Lower lobe of right lung (tissue), 2 donors: Measurements from ENCODE around the gene EXOC4. TPM values are rescaled to one million over a fixed set of nuclear protein-coding genes. Genes with fewer than 3 reads are reported as not detected.

Source experiments
- ATAC-seq, 2 donors: fragments of 200-7000 bp; cut with Tn5 transposase; one replicate each; pipeline ENCODE4 v1.9.1; 2020 to 2022; ENCODE audit warnings: mild to moderate bottlenecking in 2 of 2, moderate library complexity in 2 of 2
- DNase-seq: peaks from one replicate; pipeline ENCODE4 v3.0.0-alpha.2; 2020
- H3K27ac ChIP-seq: fragments of 200-600 bp; one replicate; pipeline ENCODE4 v1.8.0; 2022
- H3K27me3 ChIP-seq: fragments of 200-600 bp; one replicate; pipeline ENCODE4 v1.8.0; 2022; ENCODE audit warnings: low read depth
- H3K36me3 ChIP-seq: fragments of 200-600 bp; one replicate; pipeline ENCODE4 v1.8.0; 2022; ENCODE audit warnings: mild to moderate bottlenecking
- H3K4me1 ChIP-seq: fragments of 200-600 bp; one replicate; pipeline ENCODE4 v1.8.0; 2022
- H3K4me3 ChIP-seq: fragments of 200-600 bp; one replicate; pipeline ENCODE4 v1.8.0; 2022; ENCODE audit warnings: mild to moderate bottlenecking
- H3K9me3 ChIP-seq: fragments of 200-600 bp; one replicate; pipeline ENCODE4 v1.8.0; 2022
- intact Hi-C: fragments of 100-400 bp; cut with DNase I; formaldehyde crosslinking; loops from one replicate; pipeline ENCODE4 v1.11.0; 2022
- total RNA-seq: library from RNA; stranded (reverse); fragmentation: NEBNext Ultra II Directional; extraction: Animal tissue kit (Norgen Biotek cat#: 25700); gene quantifications from one replicate; pipeline ENCODE4 v1.2.1, GENCODE V29; 2021
- TF ChIP-seq, protein P1 (sequence below): fragments of 200-600 bp; IDR thresholded peaks from one replicate; pipeline ENCODE4 v1.8.0; 2022; ENCODE audit warnings: antibody characterized with exemption, mild to moderate bottlenecking
- donor health status: DM: no; HTN: yes; CAD: no; lungs with severe emphysema.

EXOC4 gene
- total RNA-seq, 1 donor from 2014 or later, result 80.2 TPM

DNA sequence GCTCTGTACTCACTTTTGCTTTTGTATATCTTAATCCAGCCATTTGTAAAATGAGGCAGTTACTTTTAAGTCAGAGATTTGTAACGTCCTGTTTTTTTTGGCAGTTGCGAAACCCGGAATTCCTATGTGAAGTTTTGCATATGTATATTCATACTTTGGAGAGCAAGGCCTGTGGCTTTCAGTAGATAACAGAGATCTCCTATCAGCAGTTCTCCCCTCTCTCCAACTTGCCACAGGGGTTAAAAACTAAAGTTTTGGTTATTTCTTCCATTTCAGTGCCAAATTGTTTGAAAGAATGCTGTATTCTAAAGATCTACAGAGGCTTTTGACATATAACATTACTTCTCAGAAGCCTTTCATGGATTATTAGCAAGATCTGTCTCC is 102.4 kb downstream of the EXOC4 start:
- Histone ChIP-seq H3K27ac (no peak overlapping the region), H3K36me3 (peaks cover 10% of the 10 kb centered on the region), H3K9me3 (peaks cover 26% of the 10 kb centered on the region), H3K4me3 (no peak overlapping the region), H3K27me3 (no peaks in the 10 kb centered on the region), H3K4me1 (no peaks in the 10 kb centered on the region)
- intact Hi-C loops, result no loop called here
- ATAC-seq, result no peak
- no peak for DNase-seq
- TF ChIP-seq, protein P1, sequence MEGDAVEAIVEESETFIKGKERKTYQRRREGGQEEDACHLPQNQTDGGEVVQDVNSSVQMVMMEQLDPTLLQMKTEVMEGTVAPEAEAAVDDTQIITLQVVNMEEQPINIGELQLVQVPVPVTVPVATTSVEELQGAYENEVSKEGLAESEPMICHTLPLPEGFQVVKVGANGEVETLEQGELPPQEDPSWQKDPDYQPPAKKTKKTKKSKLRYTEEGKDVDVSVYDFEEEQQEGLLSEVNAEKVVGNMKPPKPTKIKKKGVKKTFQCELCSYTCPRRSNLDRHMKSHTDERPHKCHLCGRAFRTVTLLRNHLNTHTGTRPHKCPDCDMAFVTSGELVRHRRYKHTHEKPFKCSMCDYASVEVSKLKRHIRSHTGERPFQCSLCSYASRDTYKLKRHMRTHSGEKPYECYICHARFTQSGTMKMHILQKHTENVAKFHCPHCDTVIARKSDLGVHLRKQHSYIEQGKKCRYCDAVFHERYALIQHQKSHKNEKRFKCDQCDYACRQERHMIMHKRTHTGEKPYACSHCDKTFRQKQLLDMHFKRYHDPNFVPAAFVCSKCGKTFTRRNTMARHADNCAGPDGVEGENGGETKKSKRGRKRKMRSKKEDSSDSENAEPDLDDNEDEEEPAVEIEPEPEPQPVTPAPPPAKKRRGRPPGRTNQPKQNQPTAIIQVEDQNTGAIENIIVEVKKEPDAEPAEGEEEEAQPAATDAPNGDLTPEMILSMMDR, result no peak

DNA sequence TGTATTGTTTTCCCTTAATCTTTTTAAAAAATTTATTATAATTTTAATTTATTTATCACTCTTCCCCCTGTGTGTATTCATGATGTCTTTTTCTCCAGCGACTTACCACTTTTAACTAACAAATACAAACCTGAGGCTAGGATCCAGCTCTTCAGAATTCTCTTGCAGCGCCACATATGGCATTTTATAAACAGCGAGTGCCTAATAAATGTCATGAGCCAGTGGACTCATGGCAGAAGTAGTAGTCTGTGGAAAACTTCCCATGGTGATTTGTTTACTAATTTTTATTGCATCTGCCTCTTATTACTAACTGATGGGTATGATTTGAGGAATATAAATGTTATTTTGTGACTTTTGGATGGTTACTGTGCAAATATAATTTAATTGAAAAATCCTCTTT is 102.9 kb downstream of the EXOC4 start:
- TF ChIP-seq, protein P1, result no peak
- Histone ChIP-seq H3K9me3 (peaks cover 26% of the 10 kb centered on the region), H3K27me3 (no peaks in the 10 kb centered on the region), H3K36me3 (peaks cover 10% of the 10 kb centered on the region), H3K4me1 (no peaks in the 10 kb centered on the region), H3K4me3 (no peak overlapping the region), H3K27ac (no peak overlapping the region)
- intact Hi-C loops, result no loop called here
- DNase-seq (no peak), ATAC-seq (no peak)

DNA sequence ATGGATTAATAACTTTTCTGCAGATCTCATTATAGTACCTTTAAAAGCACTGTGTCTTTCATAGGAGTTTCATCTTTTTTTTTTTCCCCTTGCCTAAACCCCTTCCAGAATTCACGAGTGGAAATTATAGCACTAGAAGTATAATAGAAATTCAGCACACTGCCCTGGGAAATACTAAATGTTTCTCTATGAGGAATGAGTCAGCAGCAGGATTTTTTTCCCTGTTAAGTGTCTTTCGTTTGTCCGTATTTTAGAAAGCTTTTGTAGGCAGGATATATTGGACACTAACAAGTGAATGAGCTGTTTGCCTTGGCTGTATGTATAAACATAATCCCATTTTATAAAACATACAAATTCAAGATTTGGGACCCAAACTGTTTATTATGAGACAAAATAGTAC is 105.8 kb downstream of the EXOC4 start:
- DNase-seq (no peak), ATAC-seq (no peak)
- Histone ChIP-seq H3K9me3 (peaks cover 3% of the 10 kb centered on the region), H3K4me3 (no peak overlapping the region), H3K27me3 (no peaks in the 10 kb centered on the region), H3K4me1 (no peaks in the 10 kb centered on the region), H3K27ac (no peak overlapping the region), H3K36me3 (peaks cover 10% of the 10 kb centered on the region)
- intact Hi-C loops, result no loop called here
- TF ChIP-seq, protein P1, result no peak

DNA sequence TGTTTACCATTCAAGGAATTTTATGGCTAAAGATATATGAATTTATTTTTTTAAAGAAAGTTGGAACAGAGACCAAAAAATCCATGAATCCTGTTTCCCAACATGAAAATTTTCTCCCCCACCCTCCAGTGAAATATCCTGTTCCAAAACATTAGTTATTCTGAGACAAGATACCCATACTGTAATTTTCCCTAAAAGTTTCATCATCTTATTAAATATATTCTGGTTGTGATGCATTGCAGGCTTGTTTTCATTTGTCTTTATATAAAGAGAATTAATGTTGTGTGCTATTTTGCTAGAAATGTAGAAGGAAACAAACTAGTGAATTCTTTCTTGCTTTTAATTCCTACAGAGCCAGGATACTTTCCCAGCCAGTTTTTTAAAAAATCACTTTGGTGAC is 106.6 kb downstream of the EXOC4 start:
- DNase-seq (no peak), ATAC-seq (no peak)
- Histone ChIP-seq H3K27me3 (no peaks in the 10 kb centered on the region), H3K4me1 (no peaks in the 10 kb centered on the region), H3K9me3 (no peaks in the 10 kb centered on the region), H3K4me3 (no peak overlapping the region), H3K27ac (no peak overlapping the region), H3K36me3 (peaks cover 10% of the 10 kb centered on the region)
- TF ChIP-seq, protein P1, result no peak
- intact Hi-C loops, result no loop called here

DNA sequence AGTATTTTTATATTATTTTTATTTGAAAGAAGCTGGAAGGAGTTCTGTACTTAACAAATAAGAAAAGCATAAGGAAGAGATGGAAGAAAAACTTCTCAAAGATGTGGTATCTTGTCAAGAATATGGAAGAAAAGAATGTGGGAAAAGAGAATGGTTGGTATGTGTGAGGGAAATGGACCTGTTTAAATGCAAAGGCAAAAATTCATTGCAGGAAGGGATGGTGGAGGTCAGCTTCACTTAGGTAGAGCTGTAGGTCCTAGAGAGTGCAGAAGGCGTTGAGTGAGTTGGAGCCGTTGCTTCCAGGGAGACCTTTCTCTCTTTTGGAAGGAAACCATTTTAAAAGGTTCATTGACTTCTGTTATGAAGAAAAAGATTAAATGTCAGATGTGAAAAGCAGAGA is 107.3 kb downstream of the EXOC4 start:
- no peaks in the 10 kb centered on the region for H3K27me3 ChIP-seq
- H3K4me1 ChIP-seq, result no peaks in the 10 kb centered on the region
- H3K36me3 ChIP-seq, result peaks cover 10% of the 10 kb centered on the region
- TF ChIP-seq, protein P1, result no peak
- ATAC-seq, result no peak
- no peak overlapping the region for H3K4me3 ChIP-seq
- no peak for DNase-seq
- H3K9me3 ChIP-seq, result no peaks in the 10 kb centered on the region
- intact Hi-C loops, result no loop called here
- H3K27ac ChIP-seq, result no peak overlapping the region

DNA sequence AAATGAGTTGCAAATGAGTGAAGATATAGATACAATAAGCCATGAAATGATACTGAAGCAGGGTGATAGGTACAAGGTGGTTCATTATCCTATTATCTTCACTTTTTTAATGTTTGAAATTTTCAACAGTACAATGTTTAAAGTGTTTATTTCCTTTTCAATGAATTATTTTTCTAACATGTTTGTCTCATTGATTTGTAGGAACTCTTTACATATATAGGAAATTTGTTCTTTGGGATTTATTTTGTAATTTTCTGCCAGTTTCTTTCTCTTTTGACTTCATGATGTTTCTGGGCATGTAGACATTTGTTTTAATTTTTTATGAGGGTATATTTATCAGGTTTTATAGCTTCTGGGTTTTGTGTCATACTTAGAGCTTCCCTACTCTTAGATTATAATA is 108.9 kb downstream of the EXOC4 start:
- intact Hi-C loops, result no loop called here
- Histone ChIP-seq H3K4me1 (peaks cover 7% of the 10 kb centered on the region), H3K36me3 (peaks cover 4% of the 10 kb centered on the region), H3K4me3 (no peak overlapping the region), H3K27ac (no peak overlapping the region), H3K9me3 (no peaks in the 10 kb centered on the region), H3K27me3 (no peaks in the 10 kb centered on the region)
- TF ChIP-seq, protein P1, result no peak
- no peak for DNase-seq
- no peak for ATAC-seq
